GM15510 (cell line): Measurements from ENCODE around the gene EFR3B.
A peak's percentile ranks its signal among the peaks of the same experiment; 100 is the strongest.

Source experiments
- POLR2A ChIP-seq: IDR thresholded peaks from 3 replicates; pipeline ENCODE4 v1.6.1; 2011; ENCODE audit warnings: borderline replicate concordance; ENCODE audit not compliant: insufficient read length; ENCODE audit errors: extremely low read depth

Gene EFR3B

GRCh38 chr2:25194576-25195122 lies 152.8 kb downstream of the EFR3B start:
- TF ChIP-seq POLR2A = no peak

DNA sequence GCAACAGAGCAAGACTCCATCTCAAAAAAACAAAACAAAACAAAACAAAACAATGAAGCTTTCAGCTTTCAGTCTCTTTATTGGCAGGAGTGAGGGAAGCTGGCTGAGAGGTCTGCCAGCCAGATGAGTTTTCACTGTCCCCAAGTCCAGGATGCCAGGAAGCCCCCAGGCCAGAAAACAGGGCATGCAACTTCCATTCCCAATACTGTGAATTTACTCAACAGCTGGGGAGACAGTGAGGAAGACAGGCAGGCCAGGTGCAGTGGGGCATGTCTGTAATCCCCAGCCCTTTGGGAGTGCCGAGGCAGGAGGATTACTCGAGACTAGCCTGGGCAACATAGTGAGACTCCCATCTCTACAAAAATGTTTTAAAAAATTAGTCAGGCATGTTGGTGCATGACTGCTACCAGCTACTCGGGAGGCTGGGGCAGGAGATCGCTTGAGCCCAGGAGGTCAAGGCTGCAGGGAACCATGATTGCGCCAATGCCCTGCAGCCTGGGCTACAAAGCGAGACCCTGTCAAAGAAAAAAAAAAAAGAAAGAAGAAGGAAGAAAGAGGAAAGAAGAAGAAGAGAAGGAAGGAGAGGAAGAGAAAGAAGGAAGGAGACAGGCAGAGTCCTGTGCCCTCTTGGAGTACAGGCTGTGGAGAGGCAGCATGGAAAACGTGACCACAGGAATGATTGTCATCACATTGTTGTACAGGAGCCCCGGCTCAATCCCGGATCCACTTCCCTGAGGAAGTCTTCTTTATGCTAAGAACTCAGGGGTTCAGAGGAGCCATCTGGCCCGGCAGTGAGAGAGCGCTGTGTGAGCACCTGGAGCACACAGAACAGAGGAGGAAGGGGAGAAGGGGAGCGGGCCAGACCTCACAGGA lies 155.7 kb downstream of the EFR3B start:
- no peak for TF ChIP-seq POLR2A

DNA sequence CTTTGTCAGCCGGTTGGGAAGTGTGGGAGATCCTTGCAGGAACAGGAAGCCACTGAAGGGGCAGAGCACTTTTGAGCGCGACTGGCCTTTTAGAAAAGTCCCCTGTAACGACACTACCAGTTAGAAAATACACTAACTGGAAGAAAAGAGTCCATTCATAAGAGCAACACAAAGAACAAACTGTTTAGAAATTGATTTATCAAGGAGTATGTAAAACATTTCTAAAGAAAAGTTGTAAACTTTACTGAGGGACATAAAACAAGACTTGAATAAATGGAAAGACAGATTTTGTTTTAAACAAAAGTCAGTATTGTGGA lies 156.3 kb downstream of the EFR3B start:
- no peak for TF ChIP-seq POLR2A

DNA sequence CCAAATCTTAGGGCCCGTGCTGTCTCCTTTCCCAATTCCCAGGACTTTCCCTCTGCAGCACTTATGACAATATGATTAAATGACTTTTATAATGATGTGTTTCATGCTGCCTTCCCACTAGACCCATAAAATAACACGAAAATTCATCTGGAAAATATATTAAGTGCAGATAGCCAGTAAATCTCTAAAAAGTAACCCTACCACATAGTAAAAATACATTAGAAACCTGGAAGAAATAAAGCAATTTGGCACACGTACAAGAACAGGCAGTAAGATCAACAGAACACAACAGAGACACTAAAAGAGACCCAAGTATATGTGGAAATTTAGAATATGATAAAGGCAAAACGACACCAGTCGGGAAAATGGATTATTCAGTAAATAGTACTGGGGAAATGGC lies 156.7 kb downstream of the EFR3B start:
- TF ChIP-seq POLR2A = no peak

GRCh38 chr2:25201265-25201664 lies 159.4 kb downstream of the EFR3B start:
- TF ChIP-seq POLR2A = no peak

GRCh38 chr2:25201794-25202193 lies 159.9 kb downstream of the EFR3B start:
- TF ChIP-seq POLR2A = no peak

DNA sequence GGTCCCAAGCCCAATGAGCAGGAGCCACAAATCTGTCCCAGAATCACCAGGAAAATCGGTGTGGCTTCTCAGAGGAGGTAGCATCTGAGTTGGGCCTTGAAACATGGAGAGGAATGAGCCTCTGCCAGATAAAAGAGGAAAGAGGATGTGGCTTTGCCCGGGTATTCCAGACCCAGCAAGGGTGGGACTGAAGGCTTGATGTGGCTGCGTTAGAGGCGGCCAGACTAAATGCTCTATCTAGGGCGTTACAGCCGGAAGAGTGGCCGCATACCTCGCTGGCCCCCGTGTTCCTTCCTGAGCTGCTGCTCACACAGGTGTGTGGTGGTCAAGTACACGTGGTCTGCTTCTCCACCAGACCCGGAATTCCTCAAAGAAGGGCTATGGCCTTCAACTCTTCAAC lies 160.4 kb downstream of the EFR3B start:
- no peak for TF ChIP-seq POLR2A

DNA sequence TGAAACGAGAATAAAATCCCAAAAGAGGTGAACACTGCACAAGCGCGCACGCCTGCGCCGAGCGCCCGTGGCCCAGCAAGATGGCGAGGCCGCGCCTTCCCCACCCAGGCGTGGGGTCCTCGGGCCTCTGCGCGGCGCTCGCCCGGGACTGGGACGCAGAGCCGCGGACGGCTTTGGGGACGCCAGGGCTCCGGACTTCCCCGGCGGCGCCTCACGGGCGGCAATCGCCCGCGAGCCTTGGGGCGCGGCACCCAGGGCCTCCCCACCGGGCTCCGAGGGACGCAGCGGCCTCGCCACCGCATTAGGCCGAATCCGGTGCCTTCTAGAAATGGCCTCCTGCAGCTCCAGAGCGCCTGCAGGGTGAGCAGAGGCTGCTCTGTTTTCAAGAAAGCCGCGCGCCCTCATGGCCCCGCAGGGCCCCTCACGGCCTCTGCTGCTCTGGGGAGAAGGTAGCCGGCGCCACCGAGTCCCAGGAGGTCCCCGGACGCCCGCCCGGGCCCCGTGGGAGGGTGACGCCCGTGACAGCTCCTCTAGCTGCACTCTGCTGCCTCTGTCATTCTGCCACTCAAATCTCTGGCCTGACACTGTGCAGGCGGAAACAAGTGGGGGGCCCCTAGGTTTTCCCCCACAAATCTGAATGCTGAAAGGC lies 162.4 kb downstream of the EFR3B start:
- TF ChIP-seq POLR2A = peak; percentile 21

- TF ChIP-seq POLR2A = no peak
Measured at GRCh38 chr2:25207078-25207545, 165.2 kb downstream of the EFR3B start.
